ENCODE measurements around the gene COPS7A. TPM values are rescaled to one million over a fixed set of nuclear protein-coding genes. Genes with fewer than 3 reads are reported as not detected.
"Not testable (repeated sequence)": the region's sequence is repeated elsewhere in the genome, so short reads cannot be mapped to it uniquely, and the experiment has no call there.

Gene COPS7A
- total RNA-seq, 2 donors from 2014 or later, result 49.6 to 60.6 TPM

DNA sequence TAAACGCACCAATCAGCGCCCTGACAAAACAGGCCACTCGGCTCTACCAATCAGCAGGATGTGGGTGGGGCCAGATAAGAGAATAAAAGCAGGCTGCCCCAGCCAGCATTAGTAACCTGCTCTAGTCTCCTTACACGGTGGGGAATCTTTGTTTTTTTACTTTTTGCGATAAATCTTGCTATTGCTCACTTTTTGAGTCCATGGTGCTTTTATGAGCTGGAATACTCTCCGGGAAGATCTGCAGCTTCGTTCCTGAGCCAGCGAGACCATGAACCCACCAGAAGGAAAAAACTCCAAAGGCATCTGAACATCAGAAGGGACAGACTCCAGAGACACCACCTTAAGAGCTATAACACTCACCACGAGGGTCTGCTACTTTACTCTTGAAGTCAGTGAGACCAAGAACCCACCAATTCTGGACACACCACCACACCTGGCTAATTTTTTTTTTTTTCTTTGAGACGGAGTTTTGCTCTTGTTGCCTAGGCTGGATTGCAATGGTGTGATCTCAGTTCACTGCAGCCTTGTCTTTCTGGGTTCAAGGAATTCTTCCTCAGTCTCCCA is 6.9 kb upstream of the COPS7A start:
- Mint-ChIP-seq H3K27me3 (peaks cover 0 to 5% of the 10 kb centered on the region in 2 donors), H3K27ac (no peak overlapping the region), H3K4me3 (no peak overlapping the region), H3K9me3 (no peaks in the 10 kb centered on the region), H3K36me3 (no peaks in the 10 kb centered on the region), H3K4me1 (ENCODE audit: low read depth in 2 of 2) (no peaks in the 10 kb centered on the region)
- ATAC-seq, result no peak
- no peak for DNase-seq (ENCODE audit: low spot score)

- no peaks in the 10 kb centered on the region for H3K9me3 Mint-ChIP-seq
- ATAC-seq (no peak), DNase-seq (ENCODE audit: low spot score) (no peak)
- H3K36me3 Mint-ChIP-seq, result peaks cover 10% of the 10 kb centered on the region
- H3K27me3 Mint-ChIP-seq, result no peaks in the 10 kb centered on the region
- no peak overlapping the region for H3K4me3 Mint-ChIP-seq
- peak overlapping the region in 1 of 2 donors; percentile 86 for H3K27ac Mint-ChIP-seq
- H3K4me1 Mint-ChIP-seq (ENCODE audit: low read depth in 2 of 2), result peaks cover 22 to 24% of the 10 kb centered on the region in 2 donors
Observed at GRCh38 chr12:6722863-6723262, 983 bp upstream of the COPS7A start.

GRCh38 chr12:6724409-6724797 is 557 bp downstream of the COPS7A start:
- ATAC-seq, result peak; percentile 11 to 55
- H3K4me1 Mint-ChIP-seq (ENCODE audit: low read depth in 2 of 2), result peaks cover 22 to 24% of the 10 kb centered on the region in 2 donors

GRCh38 chr12:6725350-6725749 is 1.5 kb downstream of the COPS7A start:
- Mint-ChIP-seq H3K27me3 (no peaks in the 10 kb centered on the region), H3K9me3 (no peaks in the 10 kb centered on the region), H3K27ac (peak overlapping the region in 1 of 2 donors; percentile 86), H3K36me3 (peaks cover 17% of the 10 kb centered on the region), H3K4me1 (ENCODE audit: low read depth in 2 of 2) (peaks cover 22 to 27% of the 10 kb centered on the region in 2 donors), H3K4me3 (peak overlapping the region; percentile 95)
- no peak for ATAC-seq
- no peak for DNase-seq (ENCODE audit: low spot score)

More at GRCh38 chr12:6724409-6724797, 557 bp downstream of the COPS7A start:
- Mint-ChIP-seq H3K9me3 (no peaks in the 10 kb centered on the region), H3K27me3 (no peaks in the 10 kb centered on the region), H3K27ac (peak overlapping the region; percentile 86 to 92), H3K36me3 (peaks cover 10% of the 10 kb centered on the region), H3K4me3 (peak overlapping the region; percentile 95)
- DNase-seq (ENCODE audit: low spot score), result peak; percentile 61

- Mint-ChIP-seq H3K27ac (no peak overlapping the region), H3K27me3 (no peaks in the 10 kb centered on the region), H3K9me3 (no peaks in the 10 kb centered on the region), H3K4me3 (no peak overlapping the region), H3K4me1 (ENCODE audit: low read depth in 2 of 2) (peaks cover 16% of the 10 kb centered on the region in 2 donors), H3K36me3 (peaks cover 13% of the 10 kb centered on the region)
- DNase-seq (ENCODE audit: low spot score), result no peak
- no peak for ATAC-seq
Observed at GRCh38 chr12:6729186-6729585, 5.3 kb downstream of the COPS7A start.

- Mint-ChIP-seq H3K27ac (no peak overlapping the region), H3K4me3 (no peak overlapping the region), H3K36me3 (peaks cover 13% of the 10 kb centered on the region), H3K27me3 (no peaks in the 10 kb centered on the region), H3K9me3 (no peaks in the 10 kb centered on the region), H3K4me1 (ENCODE audit: low read depth in 2 of 2) (peaks cover 10 to 11% of the 10 kb centered on the region in 2 donors)
- DNase-seq (ENCODE audit: low spot score) (no peak), ATAC-seq (no peak)
Observed at GRCh38 chr12:6730169-6730568, 6.3 kb downstream of the COPS7A start.

- Mint-ChIP-seq H3K27me3 (no peaks in the 10 kb centered on the region), H3K9me3 (no peaks in the 10 kb centered on the region), H3K36me3 (peaks cover 6% of the 10 kb centered on the region), H3K4me3 (no peak overlapping the region), H3K4me1 (ENCODE audit: low read depth in 2 of 2) (peaks cover 5 to 6% of the 10 kb centered on the region in 2 donors), H3K27ac (no peak overlapping the region)
- ATAC-seq (no peak), DNase-seq (ENCODE audit: low spot score) (no peak)
Observed at GRCh38 chr12:6734506-6735387, 10.9 kb downstream of the COPS7A start.

DNA sequence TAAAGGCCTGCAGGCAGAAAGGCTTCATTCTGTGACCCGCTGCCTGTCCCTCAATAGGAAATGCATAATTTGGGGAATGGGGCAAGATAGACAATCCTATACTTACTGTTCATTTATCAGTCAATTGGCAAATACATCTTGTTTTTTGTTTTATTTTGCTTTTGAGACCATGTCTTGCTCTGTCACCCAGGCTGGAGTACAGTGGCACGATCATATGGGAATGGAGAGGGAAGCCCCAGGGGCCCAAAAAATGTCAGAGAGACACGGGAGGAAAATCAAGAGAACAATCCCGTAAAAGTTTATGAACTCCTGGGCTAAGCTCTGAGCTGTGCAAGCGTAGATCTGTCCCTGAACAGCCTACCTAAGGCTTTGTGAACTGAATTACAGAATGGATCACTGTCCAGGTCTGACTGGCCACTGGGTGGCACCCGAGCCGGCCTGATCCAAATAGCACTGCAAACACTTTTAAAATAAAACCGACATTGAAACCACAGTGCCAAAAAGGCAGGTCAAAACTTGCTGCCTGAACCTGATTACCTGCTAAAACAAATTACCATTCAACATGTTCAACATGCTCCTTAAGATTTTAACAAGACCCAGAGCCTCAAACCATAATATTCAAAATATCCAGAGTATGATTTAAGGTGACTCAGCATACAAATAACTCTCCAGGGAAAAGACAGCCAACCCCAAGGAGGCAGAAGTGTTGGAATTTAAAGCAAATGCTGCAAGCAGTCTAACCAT is 11.8 kb downstream of the COPS7A start:
- ATAC-seq (peak in 1 of 2 donors; percentile 51), DNase-seq (ENCODE audit: low spot score) (no peak)
- H3K4me3 Mint-ChIP-seq, result no peak overlapping the region
- H3K36me3 Mint-ChIP-seq, result no peaks in the 10 kb centered on the region
- peak overlapping the region in 1 of 2 donors; percentile 3 for H3K27ac Mint-ChIP-seq
- H3K27me3 Mint-ChIP-seq, result no peaks in the 10 kb centered on the region
- H3K9me3 Mint-ChIP-seq, result no peaks in the 10 kb centered on the region
- peaks cover 4 to 6% of the 10 kb centered on the region in 2 donors for H3K4me1 Mint-ChIP-seq (ENCODE audit: low read depth in 2 of 2)

DNA sequence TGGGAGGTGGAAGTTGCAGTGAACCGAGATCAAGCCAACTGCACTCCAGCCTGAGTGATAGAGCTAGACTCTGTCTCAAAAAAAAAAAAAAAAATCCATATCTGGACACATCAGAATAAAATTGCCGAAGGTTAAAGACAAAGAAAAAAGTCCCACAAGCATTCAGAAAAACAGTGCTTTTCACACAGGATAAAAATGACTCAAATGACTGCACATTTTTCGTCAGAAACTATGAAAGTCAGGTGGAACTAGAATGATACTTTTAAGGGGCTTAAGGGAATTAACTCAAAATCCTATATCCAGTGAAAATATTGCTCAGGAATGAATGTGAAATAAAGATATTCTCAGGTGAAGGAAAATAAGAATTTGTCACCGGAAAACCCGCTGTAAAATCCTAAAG is 12.9 kb downstream of the COPS7A start:
- Mint-ChIP-seq H3K4me1 (ENCODE audit: low read depth in 2 of 2) (peaks cover 4 to 6% of the 10 kb centered on the region in 2 donors), H3K27me3 (no peaks in the 10 kb centered on the region), H3K9me3 (no peaks in the 10 kb centered on the region), H3K4me3 (no peak overlapping the region), H3K36me3 (no peaks in the 10 kb centered on the region), H3K27ac (no peak overlapping the region)
- no peak for DNase-seq (ENCODE audit: low spot score)
- no peak for ATAC-seq

DNA sequence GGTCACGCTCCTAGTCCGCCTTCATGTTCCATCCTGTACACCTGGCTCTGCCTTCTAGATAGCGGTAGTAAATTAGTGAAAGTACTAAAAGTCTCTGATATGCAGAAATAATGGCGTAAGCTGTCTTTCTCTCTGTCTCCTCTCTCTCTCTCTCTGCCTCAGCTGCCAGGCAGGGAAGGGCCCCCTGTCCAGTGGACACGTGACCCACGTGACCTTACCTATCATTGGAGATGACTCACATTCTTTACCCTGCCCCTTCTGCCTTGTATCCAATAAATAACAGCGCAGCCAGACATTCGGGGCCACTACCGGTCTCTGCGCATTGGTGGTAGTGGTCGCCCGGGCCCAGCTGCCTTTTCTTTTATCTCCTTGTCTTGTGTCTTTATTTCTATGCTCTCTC is 18.2 kb downstream of the COPS7A start:
- H3K4me3 Mint-ChIP-seq, result not testable (repeated sequence)

DNA sequence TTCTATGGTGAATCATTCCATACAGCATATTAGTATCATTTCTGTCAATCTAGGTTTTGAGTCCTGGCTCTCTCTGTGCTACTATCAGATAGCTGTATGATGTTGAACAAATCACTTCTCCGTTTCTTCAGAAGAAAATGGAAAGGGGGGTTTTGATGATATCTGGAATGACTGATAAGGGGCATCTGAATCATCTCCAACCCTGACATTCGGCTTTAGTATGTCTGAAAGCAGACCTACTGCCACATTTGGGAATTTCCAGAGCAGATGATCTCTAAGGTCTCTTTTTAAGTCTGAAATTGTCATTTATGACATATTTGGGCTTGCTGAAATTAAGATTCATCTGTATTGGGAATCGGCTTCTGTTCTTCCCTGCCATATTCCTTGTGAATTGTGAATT is 19.0 kb downstream of the COPS7A start:
- Mint-ChIP-seq H3K27me3 (no peaks in the 10 kb centered on the region), H3K4me3 (no peak overlapping the region), H3K4me1 (ENCODE audit: low read depth in 2 of 2) (peaks cover 6 to 8% of the 10 kb centered on the region in 2 donors), H3K36me3 (peaks cover 7% of the 10 kb centered on the region), H3K9me3 (no peaks in the 10 kb centered on the region), H3K27ac (no peak overlapping the region)
- no peak for ATAC-seq
- DNase-seq (ENCODE audit: low spot score), result no peak

More for the DNA sequence above, 18.2 kb downstream of the COPS7A start:
- H3K27ac Mint-ChIP-seq; H3K36me3 Mint-ChIP-seq; H3K4me1 Mint-ChIP-seq (ENCODE audit: low read depth in 2 of 2); H3K27me3 Mint-ChIP-seq; ATAC-seq; DNase-seq (ENCODE audit: low spot score); H3K9me3 Mint-ChIP-seq: not testable (repeated sequence)

DNA sequence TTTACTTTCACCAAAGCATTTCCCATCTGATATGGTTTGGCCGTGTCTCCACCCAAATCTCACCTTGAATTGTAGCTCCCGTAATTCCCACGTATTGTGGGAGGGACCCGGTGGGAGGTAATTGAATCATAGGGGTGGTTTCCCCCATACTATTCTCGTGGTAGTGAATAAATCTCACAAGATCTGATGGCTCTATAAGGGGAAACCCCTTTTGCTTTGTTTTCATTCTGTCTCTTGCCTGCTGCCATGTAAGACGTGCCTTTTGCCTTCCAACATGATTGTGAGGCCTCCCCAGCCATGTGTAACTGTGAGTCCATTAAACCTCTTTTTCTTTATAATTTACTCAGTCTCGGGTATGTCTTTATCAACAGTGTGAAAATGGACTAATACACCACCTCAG is 19.5 kb downstream of the COPS7A start:
- peaks cover 11% of the 10 kb centered on the region for H3K36me3 Mint-ChIP-seq
- ATAC-seq; DNase-seq (ENCODE audit: low spot score): not testable (repeated sequence)

GRCh38 chr12:6745741-6746525 is 22.1 kb downstream of the COPS7A start:
- Mint-ChIP-seq H3K27ac (peak overlapping the region; percentile 57 to 76), H3K4me1 (ENCODE audit: low read depth in 2 of 2) (peaks cover 6 to 8% of the 10 kb centered on the region in 2 donors), H3K9me3 (no peaks in the 10 kb centered on the region), H3K36me3 (peaks cover 16% of the 10 kb centered on the region), H3K27me3 (no peaks in the 10 kb centered on the region), H3K4me3 (no peak overlapping the region)
- ATAC-seq (peak; percentile 73 to 74), DNase-seq (ENCODE audit: low spot score) (no peak)

More for the DNA sequence above, 19.5 kb downstream of the COPS7A start:
- H3K27me3 Mint-ChIP-seq; H3K4me3 Mint-ChIP-seq; H3K4me1 Mint-ChIP-seq (ENCODE audit: low read depth in 2 of 2); H3K9me3 Mint-ChIP-seq; H3K27ac Mint-ChIP-seq: not testable (repeated sequence)

Data from natural killer cell treated with Interleukin-12 subunit alpha and Interleukin-12 subunit beta and Interleukin-15 and Interleukin-18, amount 100 ng/mL, for 72 hours (primary cell).